ENCODE results near the gene NBPF3.
"Not testable (repeated sequence)": the region's sequence is repeated elsewhere in the genome, so short reads cannot be mapped to it uniquely, and the experiment has no call there.

NBPF3 gene

GRCh38 chr1:21439721-21440629 lies at the start of gene NBPF3:
TSS of gene NBPF3 (plus strand) at chr1:21440137. CDS start at chr1:21445087, 4,950 bp downstream.
- H3K4me3 ChIP-seq (ENCODE audit: low read depth, low read length), result peak within 1 kb of the TSS; percentile 93
- no peak for TF ChIP-seq CTCF (IDR thresholded peaks at IDR 0.05; ENCODE audit: low read depth, low read length, missing control alignments)
- DNase-seq (ENCODE audit: low read depth), result peak; percentile 49

GRCh38 chr1:21391497-21391896 lies 48.4 kb upstream of the NBPF3 start:
- no peak for TF ChIP-seq CTCF (IDR thresholded peaks at IDR 0.05; ENCODE audit: low read depth, low read length, missing control alignments)
- no peak overlapping the region for H3K4me3 ChIP-seq (ENCODE audit: low read depth, low read length)
- DNase-seq (ENCODE audit: low read depth), result no peak

- H3K4me3 ChIP-seq (ENCODE audit: low read depth, low read length), result no peak overlapping the region
- no peak for DNase-seq (ENCODE audit: low read depth)
- TF ChIP-seq CTCF (IDR thresholded peaks at IDR 0.05; ENCODE audit: low read depth, low read length, missing control alignments), result no peak
These were observed 47.2 kb upstream of the NBPF3 start for GRCh38 chr1:21392587-21393263.

- TF ChIP-seq CTCF (IDR thresholded peaks at IDR 0.05; ENCODE audit: low read depth, low read length, missing control alignments), result no peak
- DNase-seq (ENCODE audit: low read depth), result no peak
- H3K4me3 ChIP-seq (ENCODE audit: low read depth, low read length), result no peak overlapping the region
These were observed 43.4 kb upstream of the NBPF3 start for GRCh38 chr1:21396516-21396915.

- H3K4me3 ChIP-seq (ENCODE audit: low read depth, low read length), result peak overlapping the region; percentile 40
- no peak for DNase-seq (ENCODE audit: low read depth)
- TF ChIP-seq CTCF (IDR thresholded peaks at IDR 0.05; ENCODE audit: low read depth, low read length, missing control alignments), result no peak
These were observed 42.1 kb upstream of the NBPF3 start for GRCh38 chr1:21397813-21398188.

- DNase-seq (ENCODE audit: low read depth); H3K4me3 ChIP-seq (ENCODE audit: low read depth, low read length): not testable (repeated sequence)
These were observed 38.1 kb upstream of the NBPF3 start for GRCh38 chr1:21401726-21402346.

GRCh38 chr1:21406659-21407058 lies 33.3 kb upstream of the NBPF3 start:
- no peak for DNase-seq (ENCODE audit: low read depth)
- no peak for TF ChIP-seq CTCF (IDR thresholded peaks at IDR 0.05; ENCODE audit: low read depth, low read length, missing control alignments)
- no peak overlapping the region for H3K4me3 ChIP-seq (ENCODE audit: low read depth, low read length)

GRCh38 chr1:21409897-21410296 lies 30.0 kb upstream of the NBPF3 start:
- DNase-seq (ENCODE audit: low read depth), result not testable (repeated sequence)

More at GRCh38 chr1:21409897-21410296, 30.0 kb upstream of the NBPF3 start:
- not testable (repeated sequence) for H3K4me3 ChIP-seq (ENCODE audit: low read depth, low read length)
